ENCODE results near the gene PRDM11.

The PRDM11 gene

GRCh38 chr11:45178890-45179671 lies 32.6 kb downstream of the PRDM11 start:
- no peak for DNase-seq

GRCh38 chr11:45179686-45180178 lies 33.3 kb downstream of the PRDM11 start:
- no peak for DNase-seq

GRCh38 chr11:45180179-45180847 lies 33.9 kb downstream of the PRDM11 start:
- DNase-seq = peak in 1 of 2 donors; percentile 28

- DNase-seq = peak; percentile 43 to 59
Measured at GRCh38 chr11:45180848-45181192, 34.4 kb downstream of the PRDM11 start.

- no peak for DNase-seq
Measured at GRCh38 chr11:45181193-45181888, 34.9 kb downstream of the PRDM11 start.

GRCh38 chr11:45181889-45182550 lies 35.6 kb downstream of the PRDM11 start:
- no peak for DNase-seq

- DNase-seq = peak in 1 of 2 donors; percentile 13
Measured at GRCh38 chr11:45182902-45183301, 36.5 kb downstream of the PRDM11 start.

GRCh38 chr11:45184640-45185039 lies 38.2 kb downstream of the PRDM11 start:
- no peak for DNase-seq

- DNase-seq = no peak
Measured at GRCh38 chr11:45185228-45185729, 38.8 kb downstream of the PRDM11 start.

- no peak for DNase-seq
Measured at GRCh38 chr11:45187375-45187774, 40.9 kb downstream of the PRDM11 start.

GRCh38 chr11:45188127-45188526 lies 41.7 kb downstream of the PRDM11 start:
- DNase-seq = no peak

GRCh38 chr11:45189230-45189629 lies 42.8 kb downstream of the PRDM11 start:
- no peak for DNase-seq

GRCh38 chr11:45193695-45194094 lies 47.3 kb downstream of the PRDM11 start:
- DNase-seq = no peak

- DNase-seq = no peak
Measured at GRCh38 chr11:45204761-45205160, 58.3 kb downstream of the PRDM11 start.

GRCh38 chr11:45205978-45206377 lies 59.5 kb downstream of the PRDM11 start:
- DNase-seq = no peak

GRCh38 chr11:45208135-45208534 lies 61.7 kb downstream of the PRDM11 start:
- DNase-seq = no peak

GRCh38 chr11:45209000-45209879 lies 62.8 kb downstream of the PRDM11 start:
- no peak for DNase-seq

GRCh38 chr11:45209891-45210699 lies 63.7 kb downstream of the PRDM11 start:
- DNase-seq = no peak

GRCh38 chr11:45210846-45211245 lies 64.4 kb downstream of the PRDM11 start:
- DNase-seq = no peak

- DNase-seq = no peak
Measured at GRCh38 chr11:45211732-45212131, 65.3 kb downstream of the PRDM11 start.

All from stimulated activated CD4-positive, alpha-beta T cell treated with anti-CD3 and anti-CD28 coated beads, Interleukin-2, amount 100 ng/mL, for 24 hours (primary cell).